ENCODE data around the gene MRPL55.

The MRPL55 gene

DNA sequence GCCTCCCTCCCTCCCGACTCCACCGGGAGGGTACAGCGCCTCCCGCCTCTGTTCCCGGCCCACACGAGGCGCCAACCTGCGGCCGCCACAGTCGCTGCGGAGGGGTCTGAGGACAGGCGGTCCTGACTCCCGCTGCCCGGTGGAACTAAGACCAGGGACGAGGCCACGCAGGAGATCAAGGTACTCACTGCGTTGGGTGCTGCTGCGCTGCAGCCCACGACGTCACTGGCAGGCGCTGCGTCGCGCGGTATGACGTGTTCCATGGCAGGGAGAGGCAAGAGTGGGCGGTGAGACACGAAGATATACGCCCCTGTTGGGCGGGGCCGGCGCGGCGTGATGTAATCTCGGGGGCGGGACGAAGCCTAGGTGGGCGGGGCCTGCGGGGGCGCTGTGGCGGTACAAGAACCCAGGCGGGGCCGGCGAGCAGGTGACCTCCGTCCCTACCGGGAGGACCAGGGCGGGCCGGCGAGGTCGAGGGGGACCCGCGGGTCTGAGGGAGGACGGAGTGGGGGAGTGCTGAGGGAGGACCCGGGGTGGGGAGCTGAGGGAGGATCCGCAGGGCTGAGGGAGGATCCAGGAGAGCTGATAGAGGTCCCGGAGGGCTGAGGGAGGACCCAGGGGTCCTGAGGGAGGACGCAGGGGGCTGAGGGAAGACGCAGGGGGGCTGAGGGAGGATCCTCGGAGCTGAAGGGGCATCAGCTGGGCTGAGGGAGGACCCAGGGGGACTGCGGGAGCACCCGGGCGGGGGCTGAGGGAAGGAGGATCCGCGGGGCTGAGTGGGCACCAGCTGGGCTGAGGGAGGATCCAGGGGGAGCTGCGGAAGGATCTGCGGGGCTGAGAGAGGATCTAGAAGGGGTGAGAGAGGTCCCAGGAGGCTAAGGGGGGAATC lies at the start of gene MRPL55:
MRPL55 (minus strand) TSS at position 227 of the 889 bp plus-strand sequence. CDS start 1,039 bp downstream, outside the sequence.
- DNase-seq = peak; percentile 98

DNA sequence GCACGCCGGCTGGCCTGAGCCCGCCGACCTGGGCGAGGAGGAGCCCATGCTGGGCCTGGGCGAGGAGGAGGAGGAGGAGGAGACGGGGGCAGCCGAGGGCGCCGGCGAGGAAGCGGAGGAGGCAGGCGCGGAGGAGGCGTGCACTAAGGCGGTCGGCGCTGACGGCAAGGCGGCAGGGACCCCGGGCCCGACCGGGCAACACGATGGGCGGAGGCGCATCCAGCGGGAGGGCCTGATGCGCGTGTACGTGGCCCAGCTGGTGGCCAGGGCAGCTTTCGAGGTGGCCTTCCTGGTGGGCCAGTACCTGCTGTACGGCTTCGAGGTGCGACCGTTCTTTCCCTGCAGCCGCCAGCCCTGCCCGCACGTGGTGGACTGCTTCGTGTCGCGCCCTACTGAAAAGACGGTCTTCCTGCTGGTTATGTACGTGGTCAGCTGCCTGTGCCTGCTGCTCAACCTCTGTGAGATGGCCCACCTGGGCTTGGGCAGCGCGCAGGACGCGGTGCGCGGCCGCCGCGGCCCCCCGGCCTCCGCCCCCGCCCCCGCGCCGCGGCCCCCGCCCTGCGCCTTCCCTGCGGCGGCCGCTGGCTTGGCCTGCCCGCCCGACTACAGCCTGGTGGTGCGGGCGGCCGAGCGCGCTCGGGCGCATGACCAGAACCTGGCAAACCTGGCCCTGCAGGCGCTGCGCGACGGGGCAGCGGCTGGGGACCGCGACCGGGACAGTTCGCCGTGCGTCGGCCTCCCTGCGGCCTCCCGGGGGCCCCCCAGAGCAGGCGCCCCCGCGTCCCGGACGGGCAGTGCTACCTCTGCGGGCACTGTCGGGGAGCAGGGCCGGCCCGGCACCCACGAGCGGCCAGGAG lies 49.3 kb upstream of the MRPL55 start:
- DNase-seq = no peak

DNA sequence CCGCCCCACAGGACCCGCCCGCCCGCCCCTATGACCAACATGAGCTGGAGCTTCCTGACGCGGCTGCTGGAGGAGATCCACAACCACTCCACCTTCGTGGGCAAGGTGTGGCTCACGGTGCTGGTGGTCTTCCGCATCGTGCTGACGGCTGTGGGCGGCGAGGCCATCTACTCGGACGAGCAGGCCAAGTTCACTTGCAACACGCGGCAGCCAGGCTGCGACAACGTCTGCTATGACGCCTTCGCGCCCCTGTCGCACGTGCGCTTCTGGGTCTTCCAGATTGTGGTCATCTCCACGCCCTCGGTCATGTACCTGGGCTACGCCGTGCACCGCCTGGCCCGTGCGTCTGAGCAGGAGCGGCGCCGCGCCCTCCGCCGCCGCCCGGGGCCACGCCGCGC lies 48.6 kb upstream of the MRPL55 start:
- no peak for DNase-seq

DNA sequence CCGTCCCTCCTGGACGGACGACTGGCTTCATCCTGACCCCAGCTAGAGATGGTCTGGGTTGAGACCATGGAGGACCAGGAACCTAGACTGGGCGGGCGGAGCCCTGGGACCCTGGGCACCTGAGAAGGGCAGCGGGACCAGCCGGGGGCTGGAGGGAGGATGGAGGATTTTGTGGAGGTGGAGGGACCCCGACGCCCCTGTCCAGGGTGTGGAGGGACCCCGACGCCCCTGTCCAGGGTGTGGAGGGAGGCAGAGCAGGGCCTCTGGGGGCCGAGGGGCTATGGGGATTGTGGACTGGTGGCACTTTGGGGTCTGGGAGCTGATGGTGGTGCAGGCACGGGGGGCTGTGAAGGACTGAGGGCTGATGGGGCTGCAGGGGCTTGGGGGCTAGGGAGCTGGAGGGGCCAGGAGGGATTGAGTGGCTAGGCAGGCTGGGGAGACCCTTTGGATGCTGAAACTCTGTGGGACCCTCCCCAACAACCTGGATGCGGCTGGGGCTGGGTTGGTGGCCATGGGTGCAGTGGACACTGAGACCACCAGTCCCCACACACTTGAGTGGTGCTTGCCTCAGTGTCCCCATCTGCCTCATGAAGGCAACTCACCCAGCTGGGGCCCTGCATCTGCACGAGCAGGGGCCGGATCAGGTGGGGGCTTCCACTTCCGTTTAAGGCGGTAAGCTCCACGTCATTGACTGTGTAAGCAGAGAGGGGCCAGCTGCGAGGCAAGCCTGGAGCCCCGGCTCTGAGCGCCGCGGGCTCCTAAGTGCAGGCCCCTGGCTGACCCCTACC lies 48.0 kb upstream of the MRPL55 start:
- DNase-seq = no peak

DNA sequence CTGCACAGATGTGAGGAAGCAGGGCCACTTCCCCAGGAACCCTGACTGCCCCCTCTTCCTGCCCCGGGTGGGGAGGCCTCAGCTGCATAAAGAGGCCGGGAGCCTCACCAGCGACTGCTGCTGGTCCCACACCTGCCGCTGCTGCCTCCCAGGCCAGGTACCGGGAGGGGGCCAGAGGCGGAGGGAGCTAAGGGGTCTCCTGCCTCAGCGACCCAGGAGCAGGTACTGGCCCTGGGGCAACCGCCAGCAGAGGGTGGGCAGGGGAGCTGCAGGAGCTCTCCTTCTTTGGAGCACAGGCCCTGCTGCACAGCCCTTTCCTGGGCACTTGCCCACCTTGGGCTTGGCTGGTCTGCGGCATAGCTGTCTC lies 47.4 kb upstream of the MRPL55 start:
- no peak for DNase-seq

DNA sequence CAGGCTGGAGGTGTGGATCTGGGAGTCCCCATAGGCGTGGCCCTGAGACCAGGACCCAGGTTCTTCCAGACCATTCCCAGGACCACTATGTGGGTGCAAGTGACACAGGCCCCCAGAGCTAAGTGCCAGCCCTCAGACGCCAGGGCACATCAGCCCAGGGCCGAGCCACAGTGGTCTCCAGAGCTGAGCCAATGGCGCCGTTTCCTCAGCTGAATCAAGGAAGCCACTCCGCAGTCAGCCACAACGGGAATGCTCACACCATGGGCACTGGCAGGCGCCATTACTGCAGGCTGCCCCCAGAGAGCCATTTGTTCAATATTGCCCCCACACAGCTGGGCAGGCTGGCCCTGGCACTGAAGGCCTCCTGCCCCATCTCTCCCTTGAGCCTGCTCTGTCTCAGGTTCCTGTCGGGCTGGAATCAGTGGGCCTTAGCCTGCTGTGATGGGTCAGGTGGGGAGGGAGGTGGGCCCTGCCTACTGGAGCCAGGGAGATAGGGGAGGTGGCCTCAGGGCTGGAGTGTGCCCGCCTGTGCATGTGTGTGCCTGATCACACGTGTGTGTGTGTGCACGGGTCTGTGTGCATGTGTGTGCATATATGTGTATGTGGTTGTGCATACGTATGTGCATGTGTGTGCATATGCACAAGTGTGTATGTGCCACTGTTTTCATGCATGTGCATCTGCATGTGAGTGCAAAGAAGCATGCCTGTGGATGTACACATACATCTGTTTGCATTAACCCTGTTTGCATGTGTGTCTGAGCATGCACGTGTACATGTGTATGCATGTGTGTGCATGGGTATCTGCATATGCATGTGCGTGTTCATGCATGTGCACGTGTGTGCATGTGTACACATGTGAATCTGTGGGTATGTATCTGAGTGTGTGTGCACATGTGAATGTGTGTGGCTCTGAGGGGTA lies 46.8 kb upstream of the MRPL55 start:
- no peak for DNase-seq

DNA sequence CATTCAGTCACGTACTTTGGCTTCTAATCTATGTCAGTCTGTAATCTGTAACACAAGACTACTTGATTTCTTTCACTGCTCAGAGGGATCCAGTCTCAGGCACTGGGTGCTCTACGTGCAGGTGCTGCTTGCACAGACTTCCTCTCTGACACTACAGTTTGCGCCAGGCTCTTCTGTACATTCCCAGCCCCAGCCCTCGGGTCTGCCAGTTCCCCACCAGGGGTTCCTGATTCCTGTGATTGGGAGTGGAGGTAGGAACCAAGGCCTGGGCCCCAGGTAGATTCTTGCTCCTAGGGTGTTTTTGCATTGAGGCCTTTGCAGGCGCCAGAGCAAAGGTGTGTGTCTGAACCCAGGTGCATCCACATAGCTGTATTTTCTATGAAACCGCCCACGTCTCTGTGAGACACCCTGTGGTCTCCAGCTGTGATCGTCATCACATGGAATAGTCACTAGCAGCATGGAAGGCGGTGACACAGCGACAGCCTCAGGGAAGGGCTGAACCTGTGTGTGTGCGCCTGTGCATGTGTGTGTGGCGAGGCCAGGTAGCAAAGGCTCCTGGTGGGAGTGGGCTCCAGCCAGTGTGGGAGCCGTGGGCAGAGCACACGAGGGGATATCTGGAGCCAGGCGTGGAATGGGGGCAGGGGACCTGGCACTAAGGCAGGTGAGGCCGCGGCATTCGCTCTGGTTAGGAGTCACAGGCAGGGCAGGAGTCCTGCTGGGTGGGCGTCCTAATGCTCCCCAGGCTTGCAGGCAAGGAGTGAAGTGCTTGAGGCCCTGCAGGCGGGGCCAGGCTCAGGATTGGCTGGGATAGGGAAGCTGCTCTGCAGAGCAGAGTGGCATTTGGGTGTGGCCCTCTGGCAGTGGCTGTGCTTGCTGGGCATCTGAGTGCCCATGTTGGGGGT lies 45.8 kb upstream of the MRPL55 start:
- DNase-seq = peak; percentile 46

DNA sequence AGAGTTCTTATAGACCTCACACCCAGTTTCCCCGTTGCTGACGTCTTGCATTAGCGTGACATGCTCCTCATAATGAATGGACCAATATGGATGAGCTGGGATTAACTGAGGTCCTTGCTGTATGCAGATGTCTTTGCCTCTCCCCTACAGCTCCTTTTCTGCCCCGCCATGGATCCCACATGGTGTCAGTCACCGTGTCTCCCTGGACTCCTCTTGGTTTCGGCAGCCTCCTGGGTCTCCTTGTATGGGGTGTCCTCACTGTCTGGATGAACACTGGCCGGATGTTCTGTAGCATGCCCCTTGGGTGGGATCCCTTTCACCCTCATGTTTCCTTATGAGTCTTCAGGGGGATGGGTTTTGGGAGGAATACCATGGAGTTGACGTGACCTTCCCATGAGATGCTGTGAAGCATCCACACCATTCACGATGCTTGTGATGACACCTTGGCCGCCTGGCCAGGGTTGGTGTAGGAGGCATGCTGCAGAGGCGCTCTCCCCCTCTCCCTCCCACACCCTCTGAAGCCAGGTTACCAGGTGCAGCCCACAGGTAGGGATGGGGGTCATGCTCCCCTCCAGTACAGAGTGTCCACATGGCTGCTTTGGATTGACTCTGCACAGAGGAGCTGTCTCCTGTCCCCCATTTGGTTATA lies 45.0 kb upstream of the MRPL55 start:
- DNase-seq = no peak

DNA sequence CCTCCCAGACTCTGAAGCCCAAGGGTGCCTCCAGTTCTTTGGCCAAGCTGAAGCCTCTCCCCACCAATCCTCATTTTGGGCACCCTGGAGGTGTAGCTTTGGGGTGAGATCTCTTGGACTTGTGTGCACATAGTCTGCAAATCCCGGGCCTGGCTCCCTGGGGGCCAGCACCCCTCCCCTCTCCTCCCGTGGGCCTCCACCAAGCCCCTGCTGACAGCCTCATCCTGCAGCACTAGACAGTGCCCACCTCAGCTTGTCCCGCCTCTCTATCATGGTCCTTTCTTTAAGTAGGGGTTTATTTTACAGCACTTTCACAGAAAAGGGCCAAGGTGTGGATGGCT lies 43.8 kb upstream of the MRPL55 start:
- DNase-seq = no peak

DNA sequence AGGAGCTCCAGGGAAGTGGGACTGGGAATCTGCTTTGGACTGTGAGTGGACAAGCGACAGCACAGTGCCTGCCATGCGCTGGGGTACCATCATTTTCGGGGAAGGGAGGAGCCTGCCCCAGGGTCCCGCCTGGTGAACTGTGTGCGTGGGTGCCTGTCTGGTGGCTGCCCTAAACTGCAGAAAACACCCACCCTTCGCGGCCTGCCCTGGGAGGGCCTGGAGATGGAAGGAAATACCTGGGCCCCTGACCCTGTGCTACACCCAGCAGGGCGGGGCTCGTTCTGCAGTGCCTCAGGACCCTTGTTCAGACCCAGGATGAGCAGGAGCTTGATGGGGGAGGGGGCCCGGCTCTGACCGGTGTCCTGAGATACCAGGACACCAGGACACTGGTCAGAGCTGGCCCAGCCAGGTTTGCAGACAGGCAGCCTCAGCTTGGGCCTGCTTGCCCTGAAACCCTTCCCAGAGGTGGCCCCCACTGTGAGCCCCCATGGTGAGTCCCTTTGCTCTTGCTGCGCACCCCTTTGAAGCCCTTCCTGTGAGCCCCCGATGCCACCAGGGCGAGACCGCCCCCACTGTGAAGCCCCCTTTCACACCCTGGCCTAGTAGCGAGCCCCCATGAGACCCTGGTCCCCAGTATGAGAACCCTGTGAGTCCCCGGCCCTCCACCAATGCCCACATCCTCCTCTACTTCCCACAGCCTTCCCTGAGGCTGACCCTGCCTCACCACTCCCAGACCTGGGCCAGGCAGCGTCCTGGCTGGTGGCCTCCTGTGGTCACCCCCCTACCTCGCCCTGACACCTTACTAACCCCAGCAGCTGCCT lies 43.2 kb upstream of the MRPL55 start:
- no peak for DNase-seq

DNA sequence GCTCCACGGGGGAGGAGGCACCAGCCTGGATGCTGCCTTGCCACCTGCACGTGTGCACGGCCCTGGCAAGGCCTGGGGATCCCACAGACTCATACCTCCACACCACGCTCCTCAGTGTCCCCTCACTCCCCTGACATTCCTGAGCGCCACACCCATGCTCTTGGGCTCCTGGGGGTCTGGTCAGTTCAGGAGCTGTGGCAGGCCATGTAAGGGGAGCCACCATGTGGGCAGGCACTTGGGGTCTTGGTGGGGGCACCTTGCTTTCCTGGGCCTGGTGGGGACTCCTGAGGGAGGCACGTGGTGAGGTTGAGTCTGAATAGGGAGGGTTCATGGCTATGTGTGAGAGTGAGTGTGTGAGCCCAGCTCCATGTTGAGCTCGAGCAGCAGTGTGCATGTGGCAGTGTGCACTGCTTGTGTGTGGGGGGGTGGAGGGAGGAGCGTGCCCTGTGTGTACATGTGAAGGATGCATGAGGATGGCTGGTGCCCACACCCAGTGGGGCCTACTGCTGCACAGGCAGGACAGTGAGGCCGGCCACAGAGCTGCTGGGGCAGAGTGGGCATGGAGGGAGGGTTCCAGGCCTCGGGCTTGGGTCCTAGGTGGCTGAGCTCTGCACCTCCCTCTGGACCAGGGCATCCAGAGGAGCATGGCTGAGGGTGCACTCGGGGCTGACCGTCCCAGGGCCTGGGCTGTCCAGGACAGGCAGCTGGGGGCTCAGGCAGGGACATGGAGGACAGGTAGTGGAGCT lies 42.3 kb upstream of the MRPL55 start:
- DNase-seq = no peak

DNA sequence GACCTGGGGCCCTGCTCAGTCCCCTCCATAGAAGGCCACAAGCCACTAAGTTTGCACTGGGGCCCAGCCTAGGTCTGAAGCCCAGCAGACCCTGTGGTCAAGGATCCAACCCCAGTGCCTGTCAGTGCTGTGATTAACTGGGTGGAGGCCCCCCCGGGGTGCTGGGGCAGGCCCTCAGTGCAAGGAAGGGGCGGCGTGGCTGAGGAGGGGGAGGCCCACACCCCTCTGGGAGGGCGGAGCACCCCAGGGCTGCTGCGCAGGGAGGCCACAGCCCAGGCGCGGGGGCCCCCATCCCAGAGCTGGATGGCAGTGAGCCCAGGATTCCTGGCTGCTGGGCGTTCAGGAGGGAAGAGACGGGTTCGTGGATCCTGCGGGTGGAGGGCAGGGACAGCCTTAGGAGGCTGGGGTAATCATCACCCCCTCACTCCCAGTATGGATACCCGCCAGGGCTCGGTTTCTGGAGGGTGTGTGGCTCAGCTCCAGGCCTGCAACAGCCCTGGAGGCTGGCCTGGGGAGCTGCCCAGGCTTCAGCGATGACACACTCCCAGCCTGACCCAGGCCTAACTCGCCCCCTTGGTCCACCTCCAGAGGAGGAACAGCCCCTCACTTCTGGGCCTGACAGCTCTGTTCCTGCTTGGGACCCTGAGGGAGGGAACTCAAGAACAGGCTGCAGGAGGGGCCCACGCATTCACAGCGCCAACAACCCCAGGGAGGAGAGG lies 41.5 kb upstream of the MRPL55 start:
- DNase-seq = no peak

DNA sequence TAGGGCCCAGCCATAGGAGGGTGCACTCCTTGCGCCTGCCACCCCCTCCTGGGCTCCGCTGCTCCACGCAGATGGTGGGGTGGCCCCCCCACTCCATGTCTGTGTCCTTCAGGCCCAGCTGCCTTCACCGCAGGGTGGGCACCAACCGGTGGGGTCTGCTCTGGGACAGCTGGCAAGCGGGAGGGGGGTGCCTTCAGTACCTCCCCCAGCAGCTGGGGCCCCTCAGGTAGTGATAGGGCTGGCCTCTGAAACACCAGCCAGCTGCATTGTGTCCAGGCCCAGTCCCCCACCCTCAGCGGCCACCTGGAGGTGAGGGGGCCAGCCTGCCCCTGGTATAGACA lies 41.0 kb upstream of the MRPL55 start:
- no peak for DNase-seq

DNA sequence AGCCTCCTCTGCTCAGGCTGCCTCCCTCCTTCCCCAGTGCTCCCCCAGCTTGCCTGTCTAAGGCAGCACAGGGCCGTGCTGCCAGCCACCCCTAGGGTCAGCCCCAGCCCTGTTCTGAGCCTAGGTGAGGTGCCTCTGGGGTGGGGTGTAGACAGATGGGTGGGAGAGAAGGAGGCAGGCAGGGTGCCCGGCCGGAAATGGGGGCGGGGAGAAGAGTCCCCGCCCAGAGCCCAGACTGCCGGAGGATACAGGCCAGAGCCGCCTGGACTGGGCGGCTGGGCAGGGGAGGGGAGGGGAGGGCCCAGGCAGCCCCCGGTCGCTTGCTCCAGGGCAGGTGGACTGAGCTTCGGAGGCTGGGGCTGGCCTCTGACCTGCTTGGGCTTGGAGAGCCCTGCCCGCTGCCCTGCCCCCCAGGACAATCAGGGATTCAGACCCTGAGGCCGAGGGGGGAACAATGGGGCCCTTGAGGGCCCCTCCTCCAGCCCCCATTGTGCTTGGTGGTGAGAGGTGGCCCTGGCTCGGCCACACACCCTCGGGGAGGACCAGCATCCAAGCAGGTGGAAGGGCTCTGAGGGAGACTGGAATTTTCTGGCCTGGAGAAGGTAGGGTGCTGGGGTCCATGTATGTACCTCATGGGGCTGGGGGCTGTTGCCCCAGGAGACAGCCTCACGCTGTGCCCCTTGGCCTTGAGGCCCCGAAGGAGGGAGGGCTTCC lies 40.5 kb upstream of the MRPL55 start, which contains the start of gene GJC2:
GJC2 (plus strand) TSS at position 525 of the 714 bp plus-strand sequence. CDS start 7,829 bp downstream, outside the sequence.
- no peak for DNase-seq

DNA sequence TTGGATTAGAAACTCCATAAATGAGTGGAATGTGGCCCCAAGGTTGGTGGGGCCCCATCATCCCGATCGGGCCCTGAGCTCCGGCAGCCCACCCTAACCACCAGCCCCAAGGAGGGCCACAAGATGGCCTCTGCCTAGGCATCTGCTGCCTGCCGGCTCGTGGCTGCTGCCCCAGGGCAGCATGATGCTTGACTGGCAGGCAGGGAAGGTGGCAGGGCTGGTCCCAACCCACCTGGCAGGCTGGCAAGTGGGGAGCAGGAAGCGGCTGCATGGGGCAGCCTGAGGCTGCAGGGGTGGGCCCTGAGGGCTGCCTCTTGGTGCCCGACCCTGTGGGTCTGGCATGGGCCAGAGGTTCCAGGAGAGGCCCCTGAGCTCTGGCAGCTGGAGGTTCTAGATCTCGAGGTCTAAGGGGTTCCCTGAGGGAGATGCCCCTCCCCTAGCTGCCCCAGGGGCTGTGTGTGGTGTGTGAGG lies 39.9 kb upstream of the MRPL55 start:
- DNase-seq = no peak

DNA sequence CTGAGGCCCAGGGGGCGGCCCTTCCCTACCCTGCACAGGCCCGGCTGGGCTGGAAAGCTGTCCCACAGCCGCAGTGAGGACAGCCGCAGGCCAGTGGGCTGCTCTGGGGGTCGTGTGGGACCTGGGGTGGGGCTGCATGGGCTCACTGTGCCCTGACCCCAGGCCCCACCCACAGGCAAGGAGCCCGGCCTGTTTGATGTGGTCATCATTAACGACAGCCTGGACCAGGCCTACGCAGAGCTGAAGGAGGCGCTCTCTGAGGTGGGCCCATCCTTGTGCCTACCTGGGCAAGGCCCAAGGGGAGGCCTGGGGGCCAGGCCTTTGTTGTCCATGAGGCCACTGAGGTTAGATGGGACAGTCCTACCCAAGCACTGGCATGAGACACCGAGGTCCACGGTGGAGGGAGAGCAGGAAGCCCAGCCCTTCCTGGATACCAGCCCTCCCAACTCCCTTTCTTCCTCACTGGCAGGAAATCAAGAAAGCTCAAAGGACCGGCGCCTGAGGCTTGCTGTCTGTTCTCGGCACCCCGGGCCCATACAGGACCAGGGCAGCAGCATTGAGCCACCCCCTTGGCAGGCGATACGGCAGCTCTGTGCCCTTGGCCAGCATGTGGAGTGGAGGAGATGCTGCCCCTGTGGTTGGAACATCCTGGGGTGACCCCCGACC lies 39.2 kb upstream of the MRPL55 start:
- DNase-seq = no peak

DNA sequence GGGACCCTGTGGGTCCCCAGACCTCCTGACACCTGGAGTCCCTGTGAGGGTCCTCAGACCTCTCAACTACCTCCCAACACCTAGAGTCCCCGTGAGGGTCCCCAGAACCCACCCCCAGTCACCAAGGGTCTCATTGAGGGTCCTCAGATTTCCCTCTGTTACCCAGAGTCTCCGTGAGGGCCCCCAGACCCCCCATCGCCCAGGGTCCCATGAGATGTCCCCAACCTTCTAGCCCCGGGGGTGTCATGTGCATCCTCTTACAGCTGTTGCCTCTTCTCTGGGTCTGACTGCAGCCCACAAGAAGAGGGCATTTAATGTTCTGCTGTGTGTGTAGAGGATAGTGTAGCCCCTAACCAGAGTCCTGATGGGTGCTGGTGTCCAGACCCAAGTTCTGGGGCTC lies 38.7 kb upstream of the MRPL55 start:
- no peak for DNase-seq
